CD4-positive, alpha-beta T cell treated with Interleukin-15 for 4 hours (primary cell): ENCODE measurements around the gene MOCOS.

ENCODE experiments used
- DNase-seq: peaks from one replicate; pipeline ENCODE4 v3.0.0-alpha.2; 2020; ENCODE audit warnings: low spot score

The MOCOS gene

GRCh38 chr18:36177913-36178312 is 9.4 kb upstream of the MOCOS start:
- DNase-seq = no peak

- no peak for DNase-seq
Measured at GRCh38 chr18:36179562-36180355, 7.5 kb upstream of the MOCOS start.

- DNase-seq = no peak
Measured at GRCh38 chr18:36181441-36181840, 5.9 kb upstream of the MOCOS start.

- DNase-seq = no peak
Measured at GRCh38 chr18:36181898-36182506, 5.3 kb upstream of the MOCOS start.

- no peak for DNase-seq
Measured at GRCh38 chr18:36183033-36183432, 4.3 kb upstream of the MOCOS start.

GRCh38 chr18:36183987-36184386 is 3.3 kb upstream of the MOCOS start:
- DNase-seq = no peak

GRCh38 chr18:36185157-36185556 is 2.1 kb upstream of the MOCOS start:
- DNase-seq = no peak

GRCh38 chr18:36185901-36186460 is 1.3 kb upstream of the MOCOS start:
- no peak for DNase-seq

GRCh38 chr18:36186461-36187192 is 670 bp upstream of the MOCOS start:
- DNase-seq = no peak

GRCh38 chr18:36187826-36188721 is 777 bp downstream of the MOCOS start:
- no peak for DNase-seq

GRCh38 chr18:36188916-36189315 is 1.6 kb downstream of the MOCOS start:
- no peak for DNase-seq

GRCh38 chr18:36189486-36189885 is 2.2 kb downstream of the MOCOS start:
- no peak for DNase-seq

GRCh38 chr18:36191286-36191685 is 4.0 kb downstream of the MOCOS start:
- DNase-seq = no peak

GRCh38 chr18:36191711-36192110 is 4.4 kb downstream of the MOCOS start:
- DNase-seq = no peak

- DNase-seq = no peak
Measured at GRCh38 chr18:36194600-36195315, 7.5 kb downstream of the MOCOS start.

GRCh38 chr18:36195427-36196122 is 8.3 kb downstream of the MOCOS start:
- DNase-seq = no peak

- DNase-seq = no peak
Measured at GRCh38 chr18:36196238-36196995, 9.1 kb downstream of the MOCOS start.

- DNase-seq = no peak
Measured at GRCh38 chr18:36197511-36198166, 10.3 kb downstream of the MOCOS start.

GRCh38 chr18:36199691-36200295 is 12.5 kb downstream of the MOCOS start:
- no peak for DNase-seq
